ENCODE measurements around the gene SNIP1.

DNA sequence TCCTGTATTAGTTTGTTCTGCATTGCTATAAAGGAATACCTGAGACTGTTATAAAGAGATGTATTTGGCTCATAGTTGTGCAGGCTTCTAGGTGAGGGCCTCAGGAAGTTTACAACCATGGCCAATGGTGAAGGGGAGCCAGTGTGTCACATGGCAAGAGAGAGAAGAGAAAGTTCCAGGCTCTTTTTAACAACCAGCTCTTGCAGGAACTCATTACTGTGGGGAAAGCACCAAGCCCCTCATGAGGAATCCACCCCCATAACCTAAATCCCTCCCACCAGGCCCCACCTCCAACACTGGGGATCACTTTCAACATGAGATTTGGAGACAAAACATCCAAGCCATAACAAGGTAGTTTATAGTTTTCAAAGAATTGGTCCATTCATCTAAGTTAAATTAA, 34.5 kb downstream of the SNIP1 start:
- TF ChIP-seq, protein P1, sequence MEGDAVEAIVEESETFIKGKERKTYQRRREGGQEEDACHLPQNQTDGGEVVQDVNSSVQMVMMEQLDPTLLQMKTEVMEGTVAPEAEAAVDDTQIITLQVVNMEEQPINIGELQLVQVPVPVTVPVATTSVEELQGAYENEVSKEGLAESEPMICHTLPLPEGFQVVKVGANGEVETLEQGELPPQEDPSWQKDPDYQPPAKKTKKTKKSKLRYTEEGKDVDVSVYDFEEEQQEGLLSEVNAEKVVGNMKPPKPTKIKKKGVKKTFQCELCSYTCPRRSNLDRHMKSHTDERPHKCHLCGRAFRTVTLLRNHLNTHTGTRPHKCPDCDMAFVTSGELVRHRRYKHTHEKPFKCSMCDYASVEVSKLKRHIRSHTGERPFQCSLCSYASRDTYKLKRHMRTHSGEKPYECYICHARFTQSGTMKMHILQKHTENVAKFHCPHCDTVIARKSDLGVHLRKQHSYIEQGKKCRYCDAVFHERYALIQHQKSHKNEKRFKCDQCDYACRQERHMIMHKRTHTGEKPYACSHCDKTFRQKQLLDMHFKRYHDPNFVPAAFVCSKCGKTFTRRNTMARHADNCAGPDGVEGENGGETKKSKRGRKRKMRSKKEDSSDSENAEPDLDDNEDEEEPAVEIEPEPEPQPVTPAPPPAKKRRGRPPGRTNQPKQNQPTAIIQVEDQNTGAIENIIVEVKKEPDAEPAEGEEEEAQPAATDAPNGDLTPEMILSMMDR (IDR thresholded peaks at IDR 0.05; ENCODE audit: poor library complexity, severe bottlenecking): no peak
- TF ChIP-seq TAF1 (IDR thresholded peaks at IDR 0.05; ENCODE audit: low read depth): no peak
- TF ChIP-seq, protein P2, sequence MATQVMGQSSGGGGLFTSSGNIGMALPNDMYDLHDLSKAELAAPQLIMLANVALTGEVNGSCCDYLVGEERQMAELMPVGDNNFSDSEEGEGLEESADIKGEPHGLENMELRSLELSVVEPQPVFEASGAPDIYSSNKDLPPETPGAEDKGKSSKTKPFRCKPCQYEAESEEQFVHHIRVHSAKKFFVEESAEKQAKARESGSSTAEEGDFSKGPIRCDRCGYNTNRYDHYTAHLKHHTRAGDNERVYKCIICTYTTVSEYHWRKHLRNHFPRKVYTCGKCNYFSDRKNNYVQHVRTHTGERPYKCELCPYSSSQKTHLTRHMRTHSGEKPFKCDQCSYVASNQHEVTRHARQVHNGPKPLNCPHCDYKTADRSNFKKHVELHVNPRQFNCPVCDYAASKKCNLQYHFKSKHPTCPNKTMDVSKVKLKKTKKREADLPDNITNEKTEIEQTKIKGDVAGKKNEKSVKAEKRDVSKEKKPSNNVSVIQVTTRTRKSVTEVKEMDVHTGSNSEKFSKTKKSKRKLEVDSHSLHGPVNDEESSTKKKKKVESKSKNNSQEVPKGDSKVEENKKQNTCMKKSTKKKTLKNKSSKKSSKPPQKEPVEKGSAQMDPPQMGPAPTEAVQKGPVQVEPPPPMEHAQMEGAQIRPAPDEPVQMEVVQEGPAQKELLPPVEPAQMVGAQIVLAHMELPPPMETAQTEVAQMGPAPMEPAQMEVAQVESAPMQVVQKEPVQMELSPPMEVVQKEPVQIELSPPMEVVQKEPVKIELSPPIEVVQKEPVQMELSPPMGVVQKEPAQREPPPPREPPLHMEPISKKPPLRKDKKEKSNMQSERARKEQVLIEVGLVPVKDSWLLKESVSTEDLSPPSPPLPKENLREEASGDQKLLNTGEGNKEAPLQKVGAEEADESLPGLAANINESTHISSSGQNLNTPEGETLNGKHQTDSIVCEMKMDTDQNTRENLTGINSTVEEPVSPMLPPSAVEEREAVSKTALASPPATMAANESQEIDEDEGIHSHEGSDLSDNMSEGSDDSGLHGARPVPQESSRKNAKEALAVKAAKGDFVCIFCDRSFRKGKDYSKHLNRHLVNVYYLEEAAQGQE (IDR thresholded peaks at IDR 0.05; ENCODE audit: borderline replicate concordance): no peak
- no peak for TF ChIP-seq EZH2 (IDR thresholded peaks at IDR 0.05; ENCODE audit: borderline replicate concordance, insufficient read depth, low read length, poor library complexity, severe bottlenecking)

Measured in neural cell (in vitro differentiated cells).